GM08714 (cell line): Measurements from ENCODE around the gene FYN.

Source experiments
- H3K4me3 ChIP-seq: fragments of 200-500 bp; sonication (Bioruptor generic); 2 replicates; pipeline ENCODE4 v1.5.1; 2014; ENCODE audit warnings: mild to moderate bottlenecking, low read length, inconsistent platforms
- ZNF274 ChIP-seq: IDR thresholded peaks from 2 replicates; pipeline ENCODE4 v1.6.1; 2012; ENCODE audit warnings: mild to moderate bottlenecking, low read depth, low read length

Gene FYN

DNA sequence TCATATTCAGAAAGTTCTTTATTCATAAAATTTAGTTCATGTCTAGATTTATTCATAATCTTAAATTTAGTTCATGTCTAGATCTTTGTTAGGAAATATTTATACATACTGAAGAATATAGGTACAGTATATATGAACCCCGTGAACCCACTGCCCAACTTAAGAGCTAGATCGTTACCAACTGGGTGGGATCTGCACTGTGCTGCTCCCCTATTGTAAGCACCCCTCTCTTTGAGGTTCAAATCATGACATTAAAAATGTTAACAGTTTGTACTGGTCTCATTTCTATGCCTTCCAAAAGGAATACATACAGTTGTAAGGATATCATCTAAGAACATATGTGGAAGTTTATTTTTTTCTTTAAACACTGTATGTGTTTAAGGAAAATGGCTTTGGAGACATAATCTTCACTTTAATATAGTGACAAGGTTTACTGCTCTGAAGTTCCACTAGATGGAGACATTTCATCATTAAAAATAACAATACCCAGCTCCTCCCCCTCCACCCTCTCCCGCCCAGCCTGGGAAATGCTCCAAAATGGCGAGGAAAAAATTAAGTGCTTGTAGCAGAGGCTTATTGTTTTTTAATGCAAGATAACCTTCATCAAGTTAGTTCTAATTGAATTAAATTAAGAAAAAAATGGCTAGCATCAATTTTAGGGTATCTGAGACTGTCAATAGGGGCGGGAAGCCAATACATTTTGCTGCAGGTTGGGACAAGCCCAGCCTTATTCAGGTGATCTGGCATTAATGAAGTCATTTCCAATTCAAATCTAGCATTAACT, 163.4 kb downstream of the FYN start:
- H3K4me3 ChIP-seq: no peak overlapping the region

GRCh38 chr6:111709201-111709600, 164.1 kb downstream of the FYN start:
- no peak overlapping the region for H3K4me3 ChIP-seq
- no peak for TF ChIP-seq ZNF274

More for the DNA sequence above, 163.4 kb downstream of the FYN start:
- TF ChIP-seq ZNF274: no peak

- TF ChIP-seq ZNF274: no peak
- H3K4me3 ChIP-seq: no peak overlapping the region
Measured at GRCh38 chr6:111707773-111708172, 165.5 kb downstream of the FYN start.

GRCh38 chr6:111706841-111707391, 166.3 kb downstream of the FYN start:
- no peak for TF ChIP-seq ZNF274
- H3K4me3 ChIP-seq: no peak overlapping the region

GRCh38 chr6:111703723-111704122, 169.5 kb downstream of the FYN start:
- no peak overlapping the region for H3K4me3 ChIP-seq
- no peak for TF ChIP-seq ZNF274

GRCh38 chr6:111702268-111702667, 171.0 kb downstream of the FYN start:
- H3K4me3 ChIP-seq: no peak overlapping the region
- no peak for TF ChIP-seq ZNF274

GRCh38 chr6:111701146-111701545, 172.1 kb downstream of the FYN start:
- TF ChIP-seq ZNF274: no peak
- H3K4me3 ChIP-seq: no peak overlapping the region

DNA sequence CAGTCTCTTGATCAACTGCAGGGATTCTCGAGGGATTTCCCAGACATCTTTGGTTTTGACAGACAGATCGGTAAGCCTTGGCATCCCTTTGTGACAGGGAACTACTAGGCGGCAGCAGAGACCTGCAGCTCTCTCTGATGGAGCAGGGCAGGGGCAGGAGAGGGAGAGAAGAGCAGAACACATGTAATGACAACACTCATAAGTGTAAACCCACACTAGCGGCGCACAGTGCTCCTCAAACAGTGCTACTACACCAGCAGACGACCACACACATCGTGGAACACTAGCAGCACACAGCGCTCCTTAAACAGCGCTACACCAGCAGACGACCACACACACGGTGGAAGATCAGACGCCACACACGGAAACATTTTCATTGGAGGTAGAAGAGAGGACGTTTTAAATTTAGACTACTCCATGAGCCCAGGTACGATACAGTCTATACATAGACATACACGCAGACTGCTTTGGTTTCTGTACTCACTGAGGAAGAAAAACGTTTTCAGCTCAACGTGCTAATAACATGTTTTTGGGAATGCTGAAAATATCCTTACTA, 173.0 kb downstream of the FYN start:
- no peak for TF ChIP-seq ZNF274
- no peak overlapping the region for H3K4me3 ChIP-seq

GRCh38 chr6:111699123-111699522, 174.1 kb downstream of the FYN start:
- H3K4me3 ChIP-seq: no peak overlapping the region
- no peak for TF ChIP-seq ZNF274

- no peak for TF ChIP-seq ZNF274
Measured at GRCh38 chr6:111696814-111697213, 176.4 kb downstream of the FYN start.

GRCh38 chr6:111692327-111693164, 180.7 kb downstream of the FYN start:
- TF ChIP-seq ZNF274: no peak

More at GRCh38 chr6:111696814-111697213, 176.4 kb downstream of the FYN start:
- no peak overlapping the region for H3K4me3 ChIP-seq

DNA sequence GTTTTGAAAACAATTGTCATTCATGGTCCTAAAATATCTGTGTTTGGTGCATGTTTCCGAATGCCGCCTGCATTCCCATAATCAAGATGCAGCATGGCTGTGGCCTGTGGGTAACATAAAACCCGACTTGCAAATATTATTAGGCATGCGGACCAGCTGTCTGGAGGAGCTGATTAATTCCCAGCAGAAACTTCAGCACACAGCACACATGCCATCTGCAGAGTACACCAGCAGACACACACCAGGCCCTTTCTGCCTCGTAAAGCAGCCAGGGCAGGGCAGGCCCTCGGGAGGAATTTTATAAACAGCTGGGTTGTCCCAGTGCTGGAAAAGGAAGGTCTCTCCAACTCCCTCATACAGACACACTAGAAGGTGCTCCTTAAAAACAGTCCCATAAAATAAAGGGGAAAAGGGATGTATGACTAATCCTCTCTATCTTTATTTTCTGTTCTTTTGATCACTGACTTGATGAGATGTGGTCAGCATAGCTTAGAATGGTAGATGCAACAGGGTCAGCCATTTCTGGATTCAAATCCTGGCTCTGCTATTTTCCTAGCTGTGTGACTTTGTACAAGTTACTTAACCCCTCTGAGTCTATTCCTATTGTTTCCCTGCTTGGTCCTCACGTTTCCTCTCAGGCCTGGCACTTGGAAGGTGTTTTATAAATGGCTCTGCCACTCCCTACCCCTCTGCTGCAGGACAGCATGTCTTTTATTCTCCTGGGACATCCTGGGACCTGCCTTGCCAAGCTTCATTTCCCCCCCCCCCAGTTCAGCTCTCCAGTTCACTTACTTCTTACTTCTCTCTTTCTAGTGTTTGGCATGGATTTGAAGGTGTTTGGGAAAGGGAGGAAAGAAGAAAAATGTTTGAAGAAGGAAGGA, 181.7 kb downstream of the FYN start:
- H3K4me3 ChIP-seq: no peak overlapping the region
- TF ChIP-seq ZNF274: no peak

More at GRCh38 chr6:111692327-111693164, 180.7 kb downstream of the FYN start:
- no peak overlapping the region for H3K4me3 ChIP-seq

DNA sequence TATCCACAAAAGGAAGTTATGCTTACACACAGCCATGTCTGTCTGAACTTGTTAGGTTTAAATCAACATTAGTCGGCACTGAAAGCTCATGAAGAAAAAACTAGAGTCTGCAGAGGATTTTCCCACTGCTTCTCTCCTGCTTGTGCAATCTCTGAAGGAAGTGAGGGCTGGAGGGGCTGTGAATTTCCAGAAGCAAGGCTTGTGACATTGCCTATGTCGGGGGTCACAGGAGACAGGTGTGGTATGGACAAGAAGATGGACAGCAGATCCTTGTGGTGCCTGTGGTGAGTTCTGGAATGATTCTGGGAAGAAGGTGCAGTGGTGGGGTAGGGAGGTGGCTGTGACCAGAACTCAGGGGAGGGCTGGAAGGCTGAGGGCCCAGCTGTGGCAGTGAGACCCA, 183.3 kb downstream of the FYN start:
- TF ChIP-seq ZNF274: no peak
- no peak overlapping the region for H3K4me3 ChIP-seq

GRCh38 chr6:111689419-111689818, 183.8 kb downstream of the FYN start:
- no peak for TF ChIP-seq ZNF274
- H3K4me3 ChIP-seq: no peak overlapping the region
